ENCODE measurements around the gene PDRG1.
"Not testable (repeated sequence)": the region's sequence is repeated elsewhere in the genome, so short reads cannot be mapped to it uniquely, and the experiment has no call there.

The PDRG1 gene

DNA sequence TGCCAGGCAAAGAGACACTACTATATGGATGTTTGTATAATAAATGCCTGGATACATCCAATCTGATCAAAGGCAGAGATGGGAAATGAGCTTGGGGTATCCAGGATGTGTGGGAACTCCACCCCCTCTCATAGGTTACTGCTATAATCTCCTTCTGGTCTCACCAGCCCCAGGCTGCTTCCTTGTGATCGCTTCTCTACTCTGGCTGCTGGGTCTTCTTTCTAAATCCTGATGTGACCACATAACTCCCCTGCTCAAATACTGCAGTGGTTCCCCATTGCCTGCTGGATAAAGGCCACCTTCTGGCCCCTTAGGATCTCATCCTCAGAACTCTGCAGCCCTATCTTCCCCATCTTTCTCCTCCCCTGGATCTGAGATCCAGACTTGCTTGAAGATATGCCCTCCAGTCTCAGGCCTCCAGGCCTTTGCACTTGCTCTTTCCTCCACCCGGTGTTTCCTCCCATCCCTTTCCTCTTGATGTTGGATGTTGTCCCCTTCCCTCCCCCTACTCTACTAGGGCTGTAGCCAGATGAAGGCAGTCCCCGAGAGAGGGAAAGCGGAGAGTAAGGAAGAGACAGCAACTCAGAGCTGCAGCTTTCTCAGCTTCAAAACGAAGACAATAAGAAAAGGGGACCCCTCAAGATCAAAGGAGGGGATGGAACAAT is 15.3 kb upstream of the PDRG1 start:
- DNase-seq: no peak

DNA sequence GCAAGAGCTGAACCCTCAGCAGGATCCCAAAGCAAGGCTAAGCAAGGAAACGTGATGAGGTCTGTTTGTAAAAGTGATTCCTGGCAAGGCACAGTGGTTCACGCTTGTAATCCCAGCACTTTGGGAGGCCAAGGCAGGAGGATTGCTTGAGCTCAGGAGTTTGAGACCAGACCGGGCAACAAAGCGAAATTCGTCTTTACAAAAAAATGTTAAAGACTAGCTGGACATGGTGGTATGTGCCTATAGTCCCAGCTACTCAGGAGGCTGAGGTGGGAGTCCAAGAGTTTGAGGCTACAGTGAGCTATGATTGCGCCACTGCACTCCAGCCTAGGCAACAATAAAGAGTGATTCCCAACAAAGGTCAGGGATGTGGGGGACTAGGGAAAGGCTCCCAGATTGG is 12.0 kb upstream of the PDRG1 start:
- DNase-seq: no peak

DNA sequence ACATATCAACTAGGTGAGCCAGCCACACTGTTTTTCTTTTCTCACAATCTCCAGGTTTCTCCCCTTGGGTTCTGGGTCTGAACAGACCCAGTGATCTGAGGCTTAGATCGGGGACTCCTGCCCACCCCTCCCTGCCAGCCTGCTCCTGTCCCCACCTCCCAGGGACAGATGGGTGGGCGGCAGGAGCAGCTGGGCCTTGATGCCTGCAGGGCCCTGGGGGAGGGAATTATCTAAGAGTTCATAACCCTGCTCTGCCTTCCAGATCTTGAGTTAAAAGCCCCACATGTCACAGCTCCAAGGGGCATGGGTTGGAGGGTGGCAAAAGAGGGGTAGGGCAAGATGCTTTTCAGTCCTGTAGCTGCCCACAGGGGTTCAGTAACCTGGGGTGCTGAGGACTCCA is 10.9 kb upstream of the PDRG1 start:
- DNase-seq: no peak

- DNase-seq: no peak
These were observed 5.0 kb upstream of the PDRG1 start for GRCh38 chr20:31956556-31957526.

DNA sequence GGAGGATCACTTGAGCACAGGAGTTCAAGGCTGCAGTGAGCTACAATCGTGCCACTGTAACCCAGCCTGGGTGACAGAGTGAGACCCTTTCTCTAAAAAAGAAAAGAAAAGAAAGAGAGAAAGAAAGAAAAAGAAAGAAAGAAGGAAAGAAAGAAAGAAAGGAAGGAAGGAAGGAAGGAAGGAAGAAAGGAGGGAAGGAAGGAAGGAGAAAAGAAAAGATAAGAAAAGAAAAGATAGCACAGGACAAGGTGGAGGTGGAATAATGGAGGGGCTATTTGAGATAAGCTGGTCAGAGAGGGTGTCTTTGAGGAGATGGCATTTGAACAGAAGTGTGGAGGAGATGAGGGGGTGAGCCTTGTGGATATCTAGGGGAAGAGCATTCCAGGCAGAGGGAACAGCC is 2.7 kb upstream of the PDRG1 start:
- no peak for DNase-seq

GRCh38 chr20:31953556-31954148 is 1.8 kb upstream of the PDRG1 start:
- no peak for DNase-seq

- DNase-seq: peak in 1 of 3 donors; percentile 21
These were observed 680 bp downstream of the PDRG1 start for GRCh38 chr20:31951203-31951529.

- DNase-seq: no peak
These were observed 1.8 kb downstream of the PDRG1 start for GRCh38 chr20:31949877-31950646.

- no peak for DNase-seq
These were observed 3.8 kb downstream of the PDRG1 start for GRCh38 chr20:31948008-31948407.

DNA sequence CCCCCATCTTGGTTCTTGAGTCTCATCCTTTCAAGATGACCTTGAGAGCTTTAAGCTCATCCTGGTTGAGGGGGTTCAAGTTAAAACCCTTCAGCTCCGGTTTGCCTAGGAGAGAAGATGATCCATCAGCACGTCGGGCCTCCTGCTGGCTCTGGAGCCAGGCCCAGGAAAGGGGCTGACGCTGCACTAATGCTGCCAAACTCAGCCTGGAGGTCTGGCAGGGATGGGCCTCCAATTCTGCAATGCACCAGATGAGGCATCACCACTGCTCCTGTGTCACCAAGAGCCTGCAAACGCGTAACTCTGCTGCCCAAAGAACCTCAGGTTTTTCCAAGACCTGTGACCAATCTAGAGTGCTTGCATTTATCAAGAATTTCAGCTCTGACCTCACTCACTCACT is 6.1 kb downstream of the PDRG1 start:
- DNase-seq: no peak

DNA sequence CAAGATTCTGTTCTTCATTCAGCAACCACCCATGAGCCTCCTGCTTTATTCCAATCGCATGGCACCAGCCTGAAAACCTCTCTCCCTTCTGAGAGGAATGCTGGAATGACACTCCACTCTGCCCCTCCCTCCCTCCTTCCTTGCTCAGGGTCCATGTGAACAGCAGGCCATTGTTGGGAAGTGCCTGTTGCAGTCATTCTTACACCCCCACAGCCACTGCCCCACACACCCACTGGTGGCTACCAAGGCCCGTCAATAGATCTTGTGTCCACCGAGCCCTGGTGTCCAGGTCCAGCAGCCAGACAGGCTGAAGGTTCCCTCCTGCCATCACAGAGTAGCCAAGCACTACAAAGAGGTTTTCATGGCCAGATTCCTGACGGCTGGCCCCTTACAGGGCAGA is 6.5 kb downstream of the PDRG1 start:
- DNase-seq: no peak

DNA sequence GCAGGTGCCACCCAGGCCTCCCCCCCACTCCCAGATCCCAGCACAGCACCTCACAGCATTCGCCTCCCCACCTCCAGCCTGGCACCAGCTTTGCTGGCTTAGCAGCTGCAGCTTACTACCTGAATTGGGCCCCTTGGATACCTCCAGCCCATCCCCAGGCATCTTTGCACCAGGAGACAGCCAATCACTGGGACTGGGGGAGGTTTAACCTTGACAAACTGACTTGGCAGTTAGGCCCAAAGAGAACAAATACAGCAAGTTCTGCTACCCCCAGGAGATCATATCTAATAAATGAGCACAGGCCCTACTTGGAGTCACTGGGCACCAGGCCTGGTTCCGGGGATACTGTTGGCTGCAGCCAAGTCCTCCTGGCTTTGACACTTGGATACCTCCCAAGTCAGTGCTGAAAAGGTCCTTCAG is 8.8 kb downstream of the PDRG1 start:
- no peak for DNase-seq

DNA sequence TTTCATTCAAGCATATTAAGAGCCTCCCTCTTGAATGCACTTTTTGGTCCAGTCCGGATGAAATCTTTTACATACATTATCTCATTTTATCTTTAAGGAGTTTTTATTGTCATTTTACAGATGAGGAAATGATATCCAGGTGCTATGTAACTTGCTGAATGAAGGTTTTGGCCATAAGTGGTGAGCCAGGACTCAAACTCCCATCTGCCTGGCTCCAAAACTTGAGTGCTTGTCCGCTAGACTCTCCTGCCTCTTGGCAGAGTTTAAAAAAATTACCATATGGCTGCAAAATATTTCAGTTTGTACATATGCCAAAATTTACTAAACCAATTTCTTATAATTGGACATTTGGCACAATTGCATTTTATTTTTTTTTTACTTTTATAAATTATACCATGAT is 12.2 kb downstream of the PDRG1 start:
- no peak for DNase-seq

- no peak for DNase-seq
These were observed 14.0 kb downstream of the PDRG1 start for GRCh38 chr20:31937820-31938219.

- no peak for DNase-seq
These were observed 15.4 kb downstream of the PDRG1 start for GRCh38 chr20:31936420-31936819.

DNA sequence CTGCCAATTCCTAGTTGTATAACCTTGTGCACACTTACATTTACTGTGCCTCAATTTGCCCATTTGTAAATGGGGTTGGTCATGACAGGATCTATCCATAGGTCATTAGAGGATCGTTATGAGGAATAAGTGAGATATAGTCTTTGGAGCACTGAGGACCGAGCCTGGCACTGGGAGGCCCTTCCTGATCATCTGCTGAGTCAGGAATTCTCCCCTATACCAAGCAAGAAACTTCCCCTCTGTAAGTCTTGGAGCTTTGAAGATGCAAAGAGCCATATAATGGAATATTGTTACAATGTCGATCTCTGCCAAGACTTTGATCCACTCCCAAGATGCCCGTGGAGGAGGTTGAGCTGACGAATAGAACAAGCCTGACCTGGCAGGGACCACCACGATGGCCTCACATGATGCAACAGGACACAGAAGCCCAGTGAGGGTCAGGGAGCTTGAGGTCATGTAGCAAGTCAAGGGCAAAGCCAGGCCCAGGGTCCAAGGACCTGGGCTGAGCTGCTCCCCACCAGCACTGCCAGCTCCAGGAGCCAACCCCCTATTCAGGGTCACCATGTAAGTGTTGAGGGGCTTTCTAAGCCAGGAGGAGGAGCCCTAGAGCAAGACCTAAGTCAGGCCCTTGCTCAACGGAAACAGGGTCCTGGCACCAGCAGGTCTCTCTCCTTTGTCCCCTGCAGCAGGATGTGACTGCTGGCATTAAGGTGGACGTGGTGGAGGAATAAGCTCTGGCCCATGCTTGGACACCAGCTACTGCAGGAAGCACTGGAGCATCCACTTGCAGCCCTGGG is 16.7 kb downstream of the PDRG1 start:
- no peak for DNase-seq

GRCh38 chr20:31934491-31934890 is 17.4 kb downstream of the PDRG1 start:
- no peak for DNase-seq

DNA sequence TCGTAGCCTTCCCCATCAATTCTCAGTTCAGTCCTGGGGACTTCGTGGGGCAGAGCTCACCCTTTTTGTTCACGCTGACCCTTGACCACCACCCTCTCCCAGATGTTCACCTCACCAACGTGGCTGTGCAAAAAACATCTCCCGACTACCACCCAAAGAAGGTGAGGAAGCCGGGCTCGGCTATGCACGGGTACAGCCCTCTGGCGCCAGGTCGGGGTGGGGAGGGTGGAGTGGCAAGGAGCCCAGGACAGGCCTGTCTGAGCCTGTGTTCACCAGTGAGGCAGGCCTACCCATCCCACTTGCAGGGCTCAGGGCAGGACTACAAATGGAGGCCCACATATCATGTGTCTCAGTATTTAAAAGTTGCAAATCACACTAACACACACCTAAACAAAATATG is 18.1 kb downstream of the PDRG1 start:
- DNase-seq: no peak

DNA sequence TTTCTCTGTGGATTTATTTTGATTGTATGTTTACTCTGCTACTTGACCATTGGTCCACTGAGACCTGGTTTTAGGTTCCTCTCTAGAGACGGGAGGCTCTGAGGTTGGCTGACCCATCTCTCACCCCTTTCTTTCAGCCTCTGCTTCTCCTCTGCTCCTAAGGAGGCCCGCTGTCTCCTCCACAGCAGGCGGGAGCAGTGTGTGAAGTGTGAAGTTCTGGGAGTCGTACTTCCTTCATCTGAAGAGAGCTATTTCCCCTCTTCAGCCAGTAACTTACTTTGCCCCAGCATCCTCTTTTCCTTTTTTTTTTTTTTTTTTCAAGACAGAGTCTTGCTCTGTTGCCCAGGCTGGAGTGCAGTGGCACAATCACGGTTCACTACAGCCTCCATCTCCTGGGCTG is 21.1 kb downstream of the PDRG1 start:
- peak; percentile 20 to 50 (median 22) for DNase-seq

DNA sequence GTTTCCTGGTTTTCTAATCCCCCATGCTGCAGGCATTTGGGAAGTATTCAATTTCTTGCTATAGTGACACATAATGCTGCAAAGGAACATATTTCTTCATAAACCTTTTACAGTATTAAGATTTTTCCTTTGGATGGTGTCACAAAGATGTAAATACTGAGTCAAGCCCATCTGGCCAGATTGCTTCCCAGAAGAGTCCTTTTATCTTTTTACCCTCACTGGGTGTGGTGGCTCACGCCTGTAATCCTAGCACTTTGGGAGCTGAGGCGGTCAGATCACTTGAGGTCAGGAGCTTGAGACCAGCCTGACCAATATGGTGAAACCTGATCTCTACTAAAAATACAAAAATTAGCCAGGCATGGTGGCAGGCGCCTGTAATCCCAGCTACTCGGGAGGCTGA is 22.2 kb downstream of the PDRG1 start:
- DNase-seq: not testable (repeated sequence)

GRCh38 chr20:31927627-31928159 is 24.2 kb downstream of the PDRG1 start:
- no peak for DNase-seq

DNA sequence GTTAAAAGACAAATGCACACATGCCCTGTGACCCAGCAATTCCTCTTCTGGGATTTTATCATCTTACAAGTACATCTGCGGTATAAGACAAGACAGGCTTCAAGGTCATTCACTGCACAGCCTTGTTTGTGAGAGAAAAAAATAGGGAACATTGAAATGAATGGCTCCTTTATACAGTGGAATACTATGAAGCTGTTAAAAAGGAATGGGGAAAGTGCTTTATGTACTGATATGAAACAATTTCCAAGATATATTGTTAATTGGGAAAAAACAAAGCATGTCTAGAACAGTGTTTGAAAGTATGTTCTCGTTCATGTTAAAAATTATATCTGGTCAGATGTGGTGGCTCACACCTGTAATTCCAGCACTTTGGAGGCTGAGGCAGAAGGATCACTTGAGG is 25.4 kb downstream of the PDRG1 start:
- no peak for DNase-seq

Data from suppressor macrophage treated with lipopolysaccharide for 1 hour (primary cell).